PC-3 (cell line): ENCODE measurements around the gene PTPRE.

Source experiments
- CTCF ChIP-seq: fragments of 300-600 bp; sonication (generic); conservative IDR thresholded peaks from 2 replicates; pipeline ENCODE4 v1.5.1; 2017; ENCODE audit warnings: antibody characterized with exemption, low read depth, mild to moderate bottlenecking, low read length
- EZH2 ChIP-seq: fragments of 300-600 bp; sonication (generic); IDR thresholded peaks from one replicate; pipeline ENCODE4 v1.6.1; 2017; ENCODE audit warnings: antibody characterized with exemption, mild to moderate bottlenecking, low read length; ENCODE audit not compliant: unreplicated experiment

DNA sequence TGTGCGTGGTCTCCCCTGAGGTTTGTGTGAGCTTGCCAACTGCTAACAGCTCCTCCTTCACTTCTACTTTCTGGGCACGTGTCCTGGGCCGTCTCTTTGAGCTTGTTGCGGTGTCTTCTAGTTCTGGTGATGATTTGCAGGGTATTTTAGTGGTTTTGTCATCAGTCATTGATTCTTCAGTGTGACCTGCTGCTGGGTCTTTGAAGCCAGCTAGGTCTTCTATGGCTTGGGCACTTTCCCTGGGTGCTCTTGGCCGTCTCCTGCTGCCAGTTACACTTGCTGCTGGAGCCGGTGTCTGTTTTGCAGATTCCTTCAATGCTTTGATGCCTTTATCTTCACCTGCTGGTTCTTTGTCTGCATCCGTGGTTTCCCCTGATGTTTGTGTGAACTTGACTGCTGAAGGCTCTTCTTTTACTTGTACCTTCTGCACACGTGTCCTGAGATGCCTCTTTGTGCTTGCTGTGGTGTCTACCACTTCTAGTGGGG is 196.4 kb downstream of the PTPRE start:
- TF ChIP-seq CTCF (no peak), EZH2 (no peak)
